CD14-positive monocyte (primary cell): ENCODE measurements around the gene DHCR24. TPM values are rescaled to one million over a fixed set of nuclear protein-coding genes. Genes with fewer than 3 reads are reported as not detected.

Experiments
- DNase-seq, 3 donors: peaks; one replicate each; pipeline ENCODE4 v3.0.0-alpha.2; 2011 to 2022
- H2AFZ ChIP-seq: 2 replicates; pipeline ENCODE4 v1.6.0; 2012; ENCODE audit warnings: mild to moderate bottlenecking, low read depth, low read length, inconsistent platforms; ENCODE audit not compliant: insufficient read depth, poor library complexity, severe bottlenecking
- H3K27ac ChIP-seq, 2 donors: 1 replicate in 1 of 2; 2 replicates in 1 of 2; pipeline ENCODE4 v1.5.1; 2012 to 2013; ENCODE audit warnings: low read length in 2 of 2, control low read depth in 1 of 2, inconsistent platforms in 1 of 2, low read depth in 1 of 2, mild to moderate bottlenecking in 1 of 2
- H3K27me3 ChIP-seq, 2 donors: one replicate each; pipeline versions ENCODE4 v1.6.0 to v1.6.1; 2011 to 2013; ENCODE audit warnings: low read length in 2 of 2; ENCODE audit not compliant: control insufficient read depth in 2 of 2, insufficient read depth in 2 of 2
- H3K36me3 ChIP-seq, 2 donors: replicated peaks in 1 of 2; 1 replicate in 1 of 2; 2 replicates in 1 of 2; pipeline versions ENCODE4 v1.5.1 to v1.6.1; 2012 to 2013; ENCODE audit warnings: low read length in 2 of 2, control low read depth in 1 of 2, inconsistent platforms in 1 of 2, mild to moderate bottlenecking in 1 of 2; ENCODE audit not compliant: insufficient read depth in 2 of 2, control insufficient read depth in 1 of 2
- H3K4me1 ChIP-seq, 2 donors: 1 replicate in 1 of 2; 2 replicates in 1 of 2; pipeline versions ENCODE4 v1.5.1 to v1.6.1; 2012 to 2013; ENCODE audit warnings: low read length in 2 of 2, control low read depth in 1 of 2, inconsistent platforms in 1 of 2, mild to moderate bottlenecking in 1 of 2, moderate library complexity in 1 of 2; ENCODE audit not compliant: insufficient read depth in 2 of 2, control insufficient read depth in 1 of 2
- H3K4me2 ChIP-seq: replicated peaks from 2 replicates; pipeline ENCODE3; 2012; ENCODE audit warnings: low read length, moderate library complexity, mild to moderate bottlenecking; ENCODE audit not compliant: poor library complexity, severe bottlenecking; ENCODE audit errors: extremely low read depth
- H3K4me3 ChIP-seq, 3 experiments: fragments of 200-600 bp in 1 of 3; sonication (generic) in 1 of 3; replicated peaks in 1 of 3; 1 replicate in 2 of 3; 2 replicates in 1 of 3; pipeline ENCODE4 v1.5.1; 2011 to 2013; ENCODE audit warnings: low read length in 3 of 3, mild to moderate bottlenecking in 3 of 3, control low read depth in 2 of 3, low read depth in 2 of 3, inconsistent platforms in 1 of 3, moderate library complexity in 1 of 3
- H3K79me2 ChIP-seq: 2 replicates; pipeline ENCODE4 v1.6.0; 2012; ENCODE audit warnings: mild to moderate bottlenecking, control low read depth, inconsistent platforms, low read length, moderate library complexity; ENCODE audit not compliant: insufficient read depth
- H3K9ac ChIP-seq: 2 replicates; pipeline ENCODE4 v1.6.0; 2017; ENCODE audit warnings: low read length, mild to moderate bottlenecking; ENCODE audit not compliant: insufficient read depth, poor library complexity, severe bottlenecking
- H3K9me3 ChIP-seq, 2 donors: replicated peaks in 1 of 2; 1 replicate in 1 of 2; 2 replicates in 1 of 2; pipeline versions ENCODE4 v1.5.1 to v1.6.1; 2012 to 2013; ENCODE audit warnings: low read length in 2 of 2, control low read depth in 1 of 2; ENCODE audit not compliant: control insufficient read depth in 1 of 2, insufficient read depth in 1 of 2
- H4K20me1 ChIP-seq: 2 replicates; pipeline ENCODE4 v1.6.0; 2012; ENCODE audit warnings: mild to moderate bottlenecking, low read length, control low read depth, moderate library complexity; ENCODE audit not compliant: insufficient read depth
- H3K27ac Mint-ChIP-seq, 7 donors: one replicate each; pipeline ENCODE4 v1.8.0; 2020; ENCODE audit warnings: mild to moderate bottlenecking in 7 of 7, mixed read lengths in 7 of 7, moderate library complexity in 6 of 7, inconsistent platforms in 2 of 7
- H3K27me3 Mint-ChIP-seq, 3 donors: one replicate each; pipeline ENCODE4 v1.8.0; 2021 to 2022; ENCODE audit warnings: low read depth in 3 of 3, mild to moderate bottlenecking in 3 of 3, mixed read lengths in 3 of 3, moderate library complexity in 3 of 3, inconsistent platforms in 1 of 3
- H3K36me3 Mint-ChIP-seq, 2 donors: one replicate each; pipeline ENCODE4 v1.8.0; 2020; ENCODE audit warnings: mixed read lengths in 2 of 2, inconsistent platforms in 1 of 2, mild to moderate bottlenecking in 1 of 2
- H3K4me1 Mint-ChIP-seq: one replicate; pipeline ENCODE4 v1.8.0; 2020; ENCODE audit warnings: mild to moderate bottlenecking, mixed read lengths
- H3K4me3 Mint-ChIP-seq, 2 donors: one replicate each; pipeline ENCODE4 v1.8.0; 2020; ENCODE audit warnings: mild to moderate bottlenecking in 2 of 2, mixed read lengths in 2 of 2, moderate library complexity in 1 of 2
- H3K9me3 Mint-ChIP-seq, 7 donors: one replicate each; pipeline ENCODE4 v1.8.0; 2020 to 2022; ENCODE audit warnings: mixed read lengths in 7 of 7, mild to moderate bottlenecking in 6 of 7, moderate library complexity in 6 of 7, inconsistent platforms in 2 of 7
- CTCF ChIP-seq: fragments of 200-600 bp; IDR thresholded peaks from one replicate; pipeline ENCODE4 v1.8.0; 2022; ENCODE audit warnings: antibody characterized with exemption, mild to moderate bottlenecking
- WGBS: methylation state at CpG from one replicate; pipeline ENCODE4 v1.1.5; 2013; ENCODE audit warnings: missing lambda C conversion rate; ENCODE audit not compliant: insufficient coverage; 5-methylcytosine and 5-hydroxymethylcytosine counted together
- intact Hi-C, 2 donors: fragments of 100-400 bp; cut with micrococcal nuclease; formaldehyde crosslinking; loops; one replicate each; pipeline versions ENCODE4 v1.15.0 to v1.15.1; 2023
- polyA plus RNA-seq, 3 donors: library from polyadenylated mRNA; depleted of rRNA in 1 of 3; unstranded in 2 of 3; stranded (reverse) in 1 of 3; fragments of 300-500 nt in 2 of 3; fragments of >200 nt in 1 of 3; fragmentation: Illumina TruSeq in 2 of 3; gene quantifications; 1 replicate in 2 of 3; 2 replicates in 1 of 3; pipeline ENCODE4 v1.2.3, GENCODE V29; 2012 to 2021

The DHCR24 gene
- polyA plus RNA-seq, 3 donors: 0.48 to 3.5 (median 3.0) TPM

DNA sequence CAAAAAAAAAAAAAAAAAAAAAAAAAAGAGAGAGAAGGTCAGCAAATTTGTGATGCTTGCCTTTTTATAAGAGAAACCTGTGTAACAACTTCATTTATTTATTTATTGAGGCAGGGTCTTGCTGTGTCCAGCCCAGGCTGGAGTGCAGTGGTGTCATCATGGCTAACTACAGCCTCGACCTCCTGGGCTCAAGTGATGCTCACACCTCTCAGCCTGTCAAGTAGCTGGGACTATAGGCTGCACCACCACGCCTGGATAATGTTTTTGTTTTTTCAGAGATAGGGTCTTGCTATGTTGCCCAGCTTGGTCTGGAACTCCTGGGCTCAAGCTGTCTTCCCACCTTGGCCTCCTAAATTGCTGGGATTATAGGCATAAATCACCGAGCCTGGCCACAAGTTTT, 42.4 kb downstream of the DHCR24 start:
- DNase-seq: no peak
- Mint-ChIP-seq H3K27me3 (no peaks in the 10 kb centered on the region), H3K36me3 (peaks cover 0 to 2% of the 10 kb centered on the region in 2 donors), H3K4me1 (no peaks in the 10 kb centered on the region), H3K27ac (no peak overlapping the region), H3K4me3 (no peak overlapping the region), H3K9me3 (peaks cover 0 to 5% (median 2%) of the 10 kb centered on the region in 7 donors)
- Histone ChIP-seq H3K4me3 (no peak overlapping the region), H3K9ac (no peak overlapping the region), H4K20me1 (no peaks in the 10 kb centered on the region), H3K36me3 (no peaks in the 10 kb centered on the region), H2AFZ (no peak overlapping the region), H3K27me3 (no peaks in the 10 kb centered on the region), H3K27ac (no peak overlapping the region), H3K9me3 (no peaks in the 10 kb centered on the region), H3K4me1 (no peaks in the 10 kb centered on the region), H3K4me2 (no peak overlapping the region), H3K79me2 (no peaks in the 10 kb centered on the region)
- intact Hi-C loops: no loop called here
- 80% methylated on average over 2 of the region's 3 CpGs for WGBS
- no peak for TF ChIP-seq CTCF

DNA sequence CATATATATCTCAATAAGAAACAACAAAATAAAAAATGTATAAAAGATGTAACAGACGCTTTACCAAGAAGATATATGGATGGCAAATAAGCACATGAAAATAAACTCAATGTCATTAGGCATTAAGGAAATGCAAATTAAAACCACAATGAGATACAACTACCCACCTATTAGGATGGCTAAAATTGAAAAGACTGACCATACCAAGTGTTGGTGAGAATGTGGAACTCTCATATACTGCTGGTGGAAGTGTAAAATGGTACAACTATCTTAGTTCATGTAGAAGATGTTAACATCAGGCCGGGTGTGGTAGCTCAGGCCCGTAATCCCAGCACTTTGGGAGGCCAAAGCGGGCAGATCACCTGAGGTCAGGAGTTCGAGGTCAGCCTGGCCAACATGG, 43.5 kb downstream of the DHCR24 start:
- H3K79me2 ChIP-seq: no peaks in the 10 kb centered on the region
- H3K4me2 ChIP-seq: no peak overlapping the region
- H3K4me3 ChIP-seq: no peak overlapping the region
- no peak for DNase-seq
- Mint-ChIP-seq H3K4me3 (no peak overlapping the region), H3K36me3 (no peaks in the 10 kb centered on the region), H3K9me3 (peaks cover 0 to 5% (median 2%) of the 10 kb centered on the region in 7 donors), H3K4me1 (no peaks in the 10 kb centered on the region), H3K27me3 (no peaks in the 10 kb centered on the region), H3K27ac (no peak overlapping the region)
- no peak overlapping the region for H3K27ac ChIP-seq
- no CpG with 5 or more reads among the region's 5 CpGs for WGBS
- no peaks in the 10 kb centered on the region for H3K9me3 ChIP-seq
- intact Hi-C loops: no loop called here
- no peaks in the 10 kb centered on the region for H3K27me3 ChIP-seq
- no peak overlapping the region for H3K9ac ChIP-seq
- no peaks in the 10 kb centered on the region for H3K4me1 ChIP-seq
- H2AFZ ChIP-seq: no peak overlapping the region
- H3K36me3 ChIP-seq: no peaks in the 10 kb centered on the region
- TF ChIP-seq CTCF: no peak
- H4K20me1 ChIP-seq: no peaks in the 10 kb centered on the region
